HCT116 (cell line): ENCODE measurements around the gene KRT17. TPM values are rescaled to one million over a fixed set of nuclear protein-coding genes. Genes with fewer than 3 reads are reported as not detected.

ENCODE experiments used
- ATAC-seq: fragments of 200-7000 bp; cut with Tn5 transposase; 2 replicates; pipeline ENCODE4 v1.9.1; 2020; ENCODE audit warnings: mild to moderate bottlenecking, moderate library complexity
- BruUV-seq: library from RNA; stranded (reverse); fragments of 400-500 nt; replicated peaks from 2 replicates; lab custom pipeline; 2021; lab: Mats Ljungman, UMichigan
- CTCF ChIA-PET: fragments of 300-600 bp; sonication (Branson Sonifier 250); formaldehyde crosslinking; loops from one replicate; lab custom pipeline; 2021; ENCODE audit warnings: antibody characterized with exemption; lab: Charles Lee
- POLR2A ChIA-PET: fragments of 300-600, 350-600 bp; sonication (Branson Sonifier 250); formaldehyde crosslinking; loops from one replicate; lab custom pipeline; 2021; ENCODE audit warnings: antibody characterized with exemption; lab: Charles Lee
- RAD21 ChIA-PET, 2 experiments: fragments of 300-600 bp; sonication (Branson Sonifier 250); formaldehyde crosslinking; loops; one replicate each; lab custom pipeline; 2023; ENCODE audit warnings: low total read pairs in 2 of 2; ENCODE audit not compliant: uncharacterized antibody in 2 of 2, unreplicated experiment in 2 of 2, low non-redundant PET in 1 of 2; lab: Charles Lee
- DNase-seq: peaks from one replicate; pipeline ENCODE4 v3.0.0-alpha.2; 2010; ENCODE audit warnings: low read depth, low spot score
- H2AFZ ChIP-seq: fragments of 200-600 bp; shearing (Covaris generic), sonication (generic); 2 replicates; pipeline ENCODE4 v1.6.1; 2017; ENCODE audit warnings: low read depth, mixed run types, mixed read lengths, antibody characterized with exemption, low read length; ENCODE audit not compliant: poor library complexity, severe bottlenecking
- H3K27ac ChIP-seq: 2 replicates; pipeline ENCODE4 v1.5.1; 2012; ENCODE audit warnings: low read depth, low read length
- H3K27me3 ChIP-seq: fragments of 200-600 bp; sonication (generic); 2 replicates; pipeline ENCODE4 v1.6.1; 2016; ENCODE audit warnings: mixed run types, low read length, mixed read lengths; ENCODE audit not compliant: insufficient read depth
- H3K36me3 ChIP-seq, 2 experiments: fragments of 200-500 bp in 1 of 2; fragments of 200-600 bp in 1 of 2; sonication (Bioruptor generic) in 1 of 2; sonication (generic) in 1 of 2; 2 replicates each; pipeline versions ENCODE4 v1.5.1 to v1.6.1; 2014 to 2016; ENCODE audit warnings: low read length in 2 of 2, inconsistent platforms in 1 of 2, mixed read lengths in 1 of 2, mixed run types in 1 of 2; ENCODE audit not compliant: insufficient read depth in 2 of 2, control insufficient read depth in 1 of 2
- H3K4me1 ChIP-seq, 2 experiments: fragments of 200-600 bp in 1 of 2; sonication (generic) in 1 of 2; 2 replicates each; pipeline versions ENCODE4 v1.5.1 to v1.6.1; 2012 to 2017; ENCODE audit warnings: low read length in 2 of 2, inconsistent platforms in 1 of 2, mild to moderate bottlenecking in 1 of 2, mixed read lengths in 1 of 2, mixed run types in 1 of 2, moderate library complexity in 1 of 2; ENCODE audit not compliant: insufficient read depth in 2 of 2, control insufficient read depth in 1 of 2
- H3K4me2 ChIP-seq: fragments of 200-600 bp; sonication (generic); 2 replicates; pipeline ENCODE4 v1.6.1; 2017; ENCODE audit warnings: mixed run types, low read length, mixed read lengths
- H3K4me3 ChIP-seq, 2 experiments: fragments of 200-600 bp in 1 of 2; sonication (generic) in 1 of 2; replicated peaks in 1 of 2; 2 replicates each; pipeline ENCODE4 v1.5.1; 2011 to 2016; ENCODE audit warnings: low read length in 2 of 2, control low read depth in 1 of 2, low read depth in 1 of 2, mild to moderate bottlenecking in 1 of 2, mixed read lengths in 1 of 2, mixed run types in 1 of 2
- H3K79me2 ChIP-seq: fragments of 200-600 bp; sonication (generic); 2 replicates; pipeline ENCODE4 v1.6.1; 2017; ENCODE audit warnings: mild to moderate bottlenecking, mixed run types, low read length, moderate library complexity, mixed read lengths; ENCODE audit not compliant: insufficient read depth
- H3K9ac ChIP-seq: fragments of 200-600 bp; sonication (generic); 2 replicates; pipeline ENCODE4 v1.6.1; 2016; ENCODE audit warnings: low read length, mixed read lengths
- H3K9me2 ChIP-seq: fragments of 200-600 bp; sonication (generic), shearing (Covaris generic); 2 replicates; pipeline ENCODE4 v1.6.1; 2017; ENCODE audit warnings: mixed run types, mild to moderate bottlenecking, moderate library complexity; ENCODE audit not compliant: insufficient read depth
- H3K9me3 ChIP-seq, 2 experiments: fragments of 200-500 bp in 1 of 2; fragments of 200-600 bp in 1 of 2; sonication (Bioruptor generic) in 1 of 2; sonication (generic) in 1 of 2; 2 replicates each; pipeline ENCODE4 v1.6.1; 2014 to 2017; ENCODE audit warnings: low read length in 2 of 2, mixed read lengths in 2 of 2, inconsistent platforms in 1 of 2, low read depth in 1 of 2, mild to moderate bottlenecking in 1 of 2, mixed run types in 1 of 2, moderate library complexity in 1 of 2; ENCODE audit not compliant: control insufficient read depth in 1 of 2, insufficient read depth in 1 of 2
- H4K20me1 ChIP-seq: fragments of 200-600 bp; sonication (generic), shearing (Covaris generic); 2 replicates; pipeline ENCODE4 v1.6.1; 2017; ENCODE audit warnings: mixed run types, mild to moderate bottlenecking, moderate library complexity; ENCODE audit not compliant: insufficient read depth
- ATF3 ChIP-seq: IDR thresholded peaks from 2 replicates; pipeline ENCODE4 v1.6.1; 2012
- CBX3 ChIP-seq: IDR thresholded peaks from 2 replicates; pipeline ENCODE4 v1.6.1; 2012; ENCODE audit warnings: low read depth
- CEBPB ChIP-seq: IDR thresholded peaks from 2 replicates; pipeline ENCODE4 v1.6.1; 2012; ENCODE audit warnings: low read depth
- EGR1 ChIP-seq: IDR thresholded peaks from 2 replicates; pipeline ENCODE4 v1.6.1; 2012; ENCODE audit warnings: low read depth
- ELF1 ChIP-seq: IDR thresholded peaks from 2 replicates; pipeline ENCODE4 v1.6.1; 2012; ENCODE audit warnings: low read depth, borderline replicate concordance
- EZH2 ChIP-seq: fragments of 200-600 bp; sonication (generic); IDR thresholded peaks from 2 replicates; pipeline ENCODE4 v1.6.1; 2017; ENCODE audit warnings: antibody characterized with exemption, mixed run types
- FOSL1 ChIP-seq: IDR thresholded peaks from 2 replicates; pipeline ENCODE4 v1.6.1; 2012; ENCODE audit warnings: low read depth
- POLR2A ChIP-seq: IDR thresholded peaks from 2 replicates; pipeline ENCODE4 v1.7.0; 2011; ENCODE audit warnings: borderline replicate concordance; ENCODE audit not compliant: insufficient read depth, insufficient read length; ENCODE audit errors: extremely low read depth
- POLR2AphosphoS5 ChIP-seq: IDR thresholded peaks from 2 replicates; pipeline ENCODE4 v1.6.1; 2011; ENCODE audit warnings: mild to moderate bottlenecking, low read depth, low read length, moderate library complexity
- RAD21 ChIP-seq: IDR thresholded peaks from 2 replicates; pipeline ENCODE4 v1.6.1; 2012; ENCODE audit warnings: low read depth, mild to moderate bottlenecking
- REST ChIP-seq: IDR thresholded peaks from 2 replicates; pipeline ENCODE4 v1.6.1; 2012; ENCODE audit warnings: low read depth
- SP1 ChIP-seq: IDR thresholded peaks from 2 replicates; pipeline ENCODE4 v1.6.1; 2012; ENCODE audit warnings: low read depth
- SRF ChIP-seq: IDR thresholded peaks from 2 replicates; pipeline ENCODE4 v1.6.1; 2012; ENCODE audit warnings: low read depth
- TCF7L2 ChIP-seq: IDR thresholded peaks from 2 replicates; pipeline ENCODE4 v1.7.0; 2011; ENCODE audit warnings: borderline replicate concordance, inconsistent platforms; ENCODE audit not compliant: insufficient read depth, insufficient read length; ENCODE audit errors: extremely low read depth
- YY1 ChIP-seq: IDR thresholded peaks from 2 replicates; pipeline ENCODE4 v1.6.1; 2011; ENCODE audit warnings: low read length, low read depth, moderate library complexity, mild to moderate bottlenecking; ENCODE audit not compliant: insufficient replicate concordance; ENCODE audit errors: extremely low read depth
- ZBTB33 ChIP-seq: IDR thresholded peaks from 2 replicates; pipeline ENCODE4 v1.6.1; 2011; ENCODE audit warnings: mild to moderate bottlenecking, low read length, moderate library complexity; ENCODE audit not compliant: insufficient replicate concordance; ENCODE audit errors: extremely low read depth
- ZFX ChIP-seq: fragments of 450-650 bp; IDR thresholded peaks from 2 replicates; pipeline ENCODE4 v1.6.1; 2017
- ZNF274 ChIP-seq: fragments of 200-500 bp; sonication (Bioruptor generic); IDR thresholded peaks from 2 replicates; pipeline ENCODE4 v1.6.1; 2014; ENCODE audit warnings: mild to moderate bottlenecking, low read depth, low read length, inconsistent platforms
- intact Hi-C: fragments of 100-400 bp; cut with micrococcal nuclease; formaldehyde crosslinking; loops from 2 replicates; pipeline ENCODE4 v1.10.0; 2022
- total RNA-seq: library from RNA; stranded (reverse); gene quantifications from one replicate; pipeline ENCODE4 v1.2.1, GENCODE V29; 2021; ENCODE audit not compliant: unreplicated experiment

Gene KRT17
- total RNA-seq, 1 experiment from 2014 or later = not detected

- ATAC-seq = no peak
- ChIA-PET POLR2A (no interaction called here), CTCF (no interaction called here), RAD21 (no interaction called here)
- H3K4me2 ChIP-seq = no peak overlapping the region
- no peaks in the 10 kb centered on the region for H3K9me2 ChIP-seq
- H3K9me3 ChIP-seq = no peaks in the 10 kb centered on the region
- H4K20me1 ChIP-seq = no peaks in the 10 kb centered on the region
- H3K4me3 ChIP-seq = no peak overlapping the region
- H3K79me2 ChIP-seq = no peaks in the 10 kb centered on the region
- H3K27me3 ChIP-seq = no peaks in the 10 kb centered on the region
- H3K27ac ChIP-seq = no peak overlapping the region
- intact Hi-C loops = no loop called here
- TF ChIP-seq YY1 = no peak
- TF ChIP-seq ATF3 = no peak
- no peak for TF ChIP-seq EGR1
- TF ChIP-seq POLR2A = no peak
- TF ChIP-seq CBX3 = no peak
- no peak for TF ChIP-seq EZH2
- TF ChIP-seq SP1 = no peak
- no peak for TF ChIP-seq FOSL1
- TF ChIP-seq ELF1 = no peak
- no peak for TF ChIP-seq TCF7L2
- TF ChIP-seq REST = no peak
- TF ChIP-seq POLR2AphosphoS5 = no peak
- TF ChIP-seq ZNF274 = no peak
- no peak for TF ChIP-seq ZBTB33
- TF ChIP-seq CEBPB = no peak
- TF ChIP-seq RAD21 = no peak
- no peak for TF ChIP-seq SRF
- no peak for TF ChIP-seq ZFX
- H2AFZ ChIP-seq = no peak overlapping the region
- no peak overlapping the region for H3K9ac ChIP-seq
- no peaks in the 10 kb centered on the region for H3K36me3 ChIP-seq
- BruUV-seq = no TSS peak
- no peak for DNase-seq
- peaks cover 0 to 10% of the 10 kb centered on the region in 2 experiments; a peak in 3 of 4 replicates for H3K4me1 ChIP-seq
Measured at GRCh38 chr17:41620583-41621434, 3.6 kb downstream of the KRT17 start.
